HG02571 (cell line): ENCODE results near the gene KRTAP6-3.

Experiments
- ATAC-seq: cut with Tn5 transposase; IDR thresholded peaks from one replicate; pipeline ENCODE4 v1.9.1; 2021; ENCODE audit warnings: mild to moderate bottlenecking, moderate library complexity; ENCODE audit not compliant: unreplicated experiment

The KRTAP6-3 gene

DNA sequence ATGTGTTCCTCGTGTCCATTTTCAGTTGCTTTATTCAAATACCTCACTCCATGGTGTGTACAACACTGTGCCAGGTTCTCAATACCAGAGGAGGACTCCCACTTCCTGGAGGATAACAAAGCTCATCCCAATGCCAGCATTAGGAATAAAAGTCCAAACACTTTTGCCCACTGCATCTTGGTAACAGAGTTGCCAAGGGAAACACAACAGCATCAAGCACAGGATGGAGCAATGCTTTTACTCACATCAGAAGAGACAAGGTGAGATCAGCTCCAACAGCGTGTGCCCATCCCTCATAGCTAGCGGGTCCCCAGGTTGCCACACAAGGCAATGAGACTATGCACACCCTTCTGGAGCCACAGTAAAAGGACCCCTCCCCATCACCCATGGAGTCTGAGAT is 31.1 kb downstream of the KRTAP6-3 start:
- ATAC-seq, result no peak

GRCh38 chr21:30625449-30626165 is 33.4 kb downstream of the KRTAP6-3 start:
- no peak for ATAC-seq

DNA sequence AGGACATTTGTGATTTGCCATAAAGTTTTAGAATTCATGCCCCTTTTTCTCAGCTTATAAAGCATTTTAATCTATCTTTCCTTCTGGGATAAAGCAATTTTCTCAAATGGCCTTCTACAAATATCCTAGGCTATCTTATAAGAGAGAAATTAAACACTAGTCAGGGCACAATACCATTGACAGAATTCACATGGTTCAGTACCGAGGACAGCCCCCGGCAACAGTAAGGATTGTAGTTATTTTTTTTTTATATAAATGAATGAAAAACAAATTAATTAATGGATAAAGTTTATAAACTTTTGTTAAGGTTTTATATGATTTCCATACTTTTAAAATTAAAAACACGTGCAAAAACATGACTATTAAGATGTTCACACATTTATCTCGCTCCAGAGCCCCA is 35.9 kb downstream of the KRTAP6-3 start:
- ATAC-seq, result no peak

DNA sequence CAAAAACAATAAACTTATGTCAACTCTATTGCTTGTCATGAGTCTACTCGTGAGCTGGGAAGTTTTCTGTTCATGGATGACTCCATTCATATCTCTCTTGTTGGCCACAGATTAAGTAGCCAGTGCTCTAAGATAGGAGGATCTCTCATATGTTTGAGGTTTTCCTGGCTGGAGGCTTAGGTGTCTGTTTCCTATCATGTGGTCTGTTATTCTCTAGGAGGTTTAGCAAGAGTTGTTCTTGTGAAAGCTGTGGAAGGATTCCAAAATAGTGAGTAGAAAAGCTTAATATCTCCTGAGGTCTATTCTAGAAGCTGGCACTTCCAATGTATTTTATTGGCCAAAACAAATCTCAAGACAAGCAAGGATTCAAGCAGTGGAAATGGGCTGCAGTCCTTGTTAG is 37.0 kb downstream of the KRTAP6-3 start:
- ATAC-seq, result no peak

- ATAC-seq, result no peak
These were observed 42.7 kb downstream of the KRTAP6-3 start, which contains the start of gene KRTAP20-2 for GRCh38 chr21:30634906-30635305. Gene KRTAP20-2 (plus strand): TSS chr21:30635206. CDS start chr21:30635264, 58 bp downstream.

DNA sequence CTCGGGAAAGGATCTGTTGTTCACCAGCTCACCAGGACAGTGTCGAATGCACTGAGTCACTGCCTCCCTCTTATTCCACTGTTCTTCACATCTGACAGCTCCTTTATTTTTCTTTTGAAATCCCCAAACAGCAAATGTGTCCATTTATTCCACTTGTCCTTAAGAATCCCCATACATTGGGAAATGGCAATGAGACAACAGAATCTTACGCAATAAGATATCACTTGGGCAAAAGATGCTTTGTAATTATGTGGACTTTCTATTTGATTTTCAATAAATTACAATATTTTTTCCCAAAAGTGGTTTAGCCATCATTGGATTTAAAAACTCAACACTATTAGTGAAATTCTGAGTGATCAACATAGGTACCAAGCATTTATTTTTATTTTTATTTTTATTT is 46.4 kb downstream of the KRTAP6-3 start:
- ATAC-seq, result no peak

DNA sequence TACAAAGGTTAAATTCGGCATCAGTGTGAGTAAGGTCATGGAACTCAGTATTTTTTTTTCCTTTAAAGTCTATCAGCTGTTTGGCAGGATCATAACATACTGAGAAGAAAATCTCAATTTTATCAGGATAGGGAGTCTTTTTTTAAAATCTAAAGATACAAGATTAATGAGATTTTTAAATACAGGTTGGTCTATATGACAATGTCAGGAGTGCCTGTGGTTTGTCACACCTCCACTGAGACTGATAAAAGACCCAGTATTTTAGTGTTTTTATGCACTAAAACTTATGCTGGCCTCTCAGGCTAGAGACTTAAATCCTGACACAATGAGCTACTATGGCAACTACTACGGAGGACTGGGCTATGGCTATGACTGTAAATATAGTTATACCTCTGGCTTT is 50.3 kb downstream of the KRTAP6-3 start, which contains the start of gene KRTAP20-3:
Gene KRTAP20-3 (plus strand): TSS at position 301 of the 400 bp plus-strand sequence.
- ATAC-seq, result no peak
